Sigmoid colon (tissue), 4 donors: Measurements from ENCODE around the gene SOX12.

Experiments used
- EP300 ChIP-seq, 4 donors: sonication (generic); formaldehyde crosslinking; IDR thresholded peaks; one replicate each; pipeline ENCODE4 v1.6.1; 2017; ENCODE audit warnings: antibody characterized with exemption in 4 of 4
- POLR2A ChIP-seq, 2 donors: fragments of 450-650 bp; IDR thresholded peaks; one replicate each; pipeline ENCODE4 v1.6.1; 2016; ENCODE audit warnings: antibody characterized with exemption in 2 of 2, mild to moderate bottlenecking in 2 of 2, moderate library complexity in 2 of 2
- POLR2AphosphoS5 ChIP-seq, 4 donors: sonication (generic); formaldehyde crosslinking; IDR thresholded peaks; one replicate each; pipeline ENCODE4 v1.6.1; 2017; ENCODE audit warnings: antibody characterized with exemption in 4 of 4
- TF ChIP-seq, protein P1 (sequence below), 4 experiments: fragments of 450-650 bp in 3 of 4; fragments of 200-600 bp in 1 of 4; IDR thresholded peaks; one replicate each; pipeline ENCODE4 v1.5.1; 2016 to 2019; ENCODE audit warnings: antibody characterized with exemption in 4 of 4, mild to moderate bottlenecking in 3 of 4, moderate library complexity in 2 of 4

DNA sequence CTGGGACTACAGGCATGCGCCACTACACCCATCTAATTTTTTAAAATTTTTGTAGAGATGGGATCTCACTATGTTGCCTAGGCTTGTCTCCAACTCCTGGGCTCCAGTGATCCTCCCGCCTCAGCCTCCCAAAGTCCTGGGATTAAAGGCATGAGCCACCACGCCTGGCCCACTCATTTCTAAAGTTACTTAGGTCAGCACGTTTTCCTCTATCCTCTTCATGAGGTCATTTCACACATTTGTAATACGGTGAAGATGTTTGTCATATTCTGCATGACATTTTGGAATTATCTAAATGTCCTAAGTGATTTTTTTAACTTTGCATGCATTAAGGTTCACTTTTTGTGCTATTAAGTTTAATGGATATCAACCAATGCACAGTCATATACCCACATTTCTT, 11.9 kb upstream of the SOX12 start:
- no peak for TF ChIP-seq POLR2A (IDR thresholded peaks at IDR 0.05)
- TF ChIP-seq, protein P1, sequence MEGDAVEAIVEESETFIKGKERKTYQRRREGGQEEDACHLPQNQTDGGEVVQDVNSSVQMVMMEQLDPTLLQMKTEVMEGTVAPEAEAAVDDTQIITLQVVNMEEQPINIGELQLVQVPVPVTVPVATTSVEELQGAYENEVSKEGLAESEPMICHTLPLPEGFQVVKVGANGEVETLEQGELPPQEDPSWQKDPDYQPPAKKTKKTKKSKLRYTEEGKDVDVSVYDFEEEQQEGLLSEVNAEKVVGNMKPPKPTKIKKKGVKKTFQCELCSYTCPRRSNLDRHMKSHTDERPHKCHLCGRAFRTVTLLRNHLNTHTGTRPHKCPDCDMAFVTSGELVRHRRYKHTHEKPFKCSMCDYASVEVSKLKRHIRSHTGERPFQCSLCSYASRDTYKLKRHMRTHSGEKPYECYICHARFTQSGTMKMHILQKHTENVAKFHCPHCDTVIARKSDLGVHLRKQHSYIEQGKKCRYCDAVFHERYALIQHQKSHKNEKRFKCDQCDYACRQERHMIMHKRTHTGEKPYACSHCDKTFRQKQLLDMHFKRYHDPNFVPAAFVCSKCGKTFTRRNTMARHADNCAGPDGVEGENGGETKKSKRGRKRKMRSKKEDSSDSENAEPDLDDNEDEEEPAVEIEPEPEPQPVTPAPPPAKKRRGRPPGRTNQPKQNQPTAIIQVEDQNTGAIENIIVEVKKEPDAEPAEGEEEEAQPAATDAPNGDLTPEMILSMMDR (IDR thresholded peaks at IDR 0.05): no peak
- TF ChIP-seq EP300 (IDR thresholded peaks at IDR 0.05): no peak
- no peak for TF ChIP-seq POLR2AphosphoS5 (IDR thresholded peaks at IDR 0.05)
